ENCODE results near the gene MACROD2.

Gene MACROD2

DNA sequence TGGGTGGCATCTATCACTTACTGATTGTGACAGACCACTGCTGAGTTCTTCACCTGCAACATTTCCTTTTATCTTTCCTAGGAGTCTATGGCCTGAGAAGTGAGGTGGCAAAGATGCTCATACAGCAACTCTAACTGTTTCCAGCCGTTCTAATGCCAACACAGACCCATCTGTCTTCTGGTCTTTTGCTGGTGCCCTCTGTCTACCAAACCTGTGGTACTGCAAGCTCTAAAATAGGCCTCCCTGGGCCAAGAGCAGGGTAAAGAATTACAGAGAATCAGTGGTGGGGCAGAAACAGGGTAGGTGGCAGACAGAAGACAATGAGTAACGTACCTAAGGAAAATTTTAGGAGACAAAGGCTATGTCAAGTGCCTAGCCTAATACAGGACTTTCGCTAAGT is 953.1 kb downstream of the MACROD2 start:
- TF ChIP-seq POLR2AphosphoS5 (IDR thresholded peaks at IDR 0.05; ENCODE audit: low read depth, low read length) (no peak), TAF1 (IDR thresholded peaks at IDR 0.05; ENCODE audit: borderline replicate concordance, insufficient read depth, low read length) (no peak), FOXP2 (optimal IDR thresholded peaks at IDR 0.05; ENCODE audit: borderline replicate concordance, extremely low read depth, extremely low read length, insufficient read depth) (no peak)
- TF ChIP-seq, protein P1, sequence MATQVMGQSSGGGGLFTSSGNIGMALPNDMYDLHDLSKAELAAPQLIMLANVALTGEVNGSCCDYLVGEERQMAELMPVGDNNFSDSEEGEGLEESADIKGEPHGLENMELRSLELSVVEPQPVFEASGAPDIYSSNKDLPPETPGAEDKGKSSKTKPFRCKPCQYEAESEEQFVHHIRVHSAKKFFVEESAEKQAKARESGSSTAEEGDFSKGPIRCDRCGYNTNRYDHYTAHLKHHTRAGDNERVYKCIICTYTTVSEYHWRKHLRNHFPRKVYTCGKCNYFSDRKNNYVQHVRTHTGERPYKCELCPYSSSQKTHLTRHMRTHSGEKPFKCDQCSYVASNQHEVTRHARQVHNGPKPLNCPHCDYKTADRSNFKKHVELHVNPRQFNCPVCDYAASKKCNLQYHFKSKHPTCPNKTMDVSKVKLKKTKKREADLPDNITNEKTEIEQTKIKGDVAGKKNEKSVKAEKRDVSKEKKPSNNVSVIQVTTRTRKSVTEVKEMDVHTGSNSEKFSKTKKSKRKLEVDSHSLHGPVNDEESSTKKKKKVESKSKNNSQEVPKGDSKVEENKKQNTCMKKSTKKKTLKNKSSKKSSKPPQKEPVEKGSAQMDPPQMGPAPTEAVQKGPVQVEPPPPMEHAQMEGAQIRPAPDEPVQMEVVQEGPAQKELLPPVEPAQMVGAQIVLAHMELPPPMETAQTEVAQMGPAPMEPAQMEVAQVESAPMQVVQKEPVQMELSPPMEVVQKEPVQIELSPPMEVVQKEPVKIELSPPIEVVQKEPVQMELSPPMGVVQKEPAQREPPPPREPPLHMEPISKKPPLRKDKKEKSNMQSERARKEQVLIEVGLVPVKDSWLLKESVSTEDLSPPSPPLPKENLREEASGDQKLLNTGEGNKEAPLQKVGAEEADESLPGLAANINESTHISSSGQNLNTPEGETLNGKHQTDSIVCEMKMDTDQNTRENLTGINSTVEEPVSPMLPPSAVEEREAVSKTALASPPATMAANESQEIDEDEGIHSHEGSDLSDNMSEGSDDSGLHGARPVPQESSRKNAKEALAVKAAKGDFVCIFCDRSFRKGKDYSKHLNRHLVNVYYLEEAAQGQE (IDR thresholded peaks at IDR 0.05; ENCODE audit: insufficient read depth in 1 of 2, low read depth in 2 of 2, low read length in 2 of 2) = no peak

- no peak for TF ChIP-seq TAF1 (IDR thresholded peaks at IDR 0.05; ENCODE audit: borderline replicate concordance, insufficient read depth, low read length)
- TF ChIP-seq POLR2AphosphoS5 (IDR thresholded peaks at IDR 0.05; ENCODE audit: low read depth, low read length) = no peak
- no peak for TF ChIP-seq SIN3A (IDR thresholded peaks at IDR 0.05; ENCODE audit: borderline replicate concordance, insufficient read depth, low read length)
- no peak for TF ChIP-seq FOXP2 (optimal IDR thresholded peaks at IDR 0.05; ENCODE audit: borderline replicate concordance, extremely low read depth, extremely low read length, insufficient read depth)
- TF ChIP-seq, protein P1 (IDR thresholded peaks at IDR 0.05; ENCODE audit: insufficient read depth in 1 of 2, low read depth in 2 of 2, low read length in 2 of 2) = no peak
Measured at GRCh38 chr20:14950633-14951032, 955.3 kb downstream of the MACROD2 start.

- TF ChIP-seq, protein P1 (IDR thresholded peaks at IDR 0.05; ENCODE audit: insufficient read depth in 1 of 2, low read depth in 2 of 2, low read length in 2 of 2) = no peak
- TF ChIP-seq FOXP2 (optimal IDR thresholded peaks at IDR 0.05; ENCODE audit: borderline replicate concordance, extremely low read depth, extremely low read length, insufficient read depth) = no peak
- TF ChIP-seq SIN3A (IDR thresholded peaks at IDR 0.05; ENCODE audit: borderline replicate concordance, insufficient read depth, low read length) = no peak
- TF ChIP-seq TAF1 (IDR thresholded peaks at IDR 0.05; ENCODE audit: borderline replicate concordance, insufficient read depth, low read length) = no peak
- no peak for TF ChIP-seq POLR2AphosphoS5 (IDR thresholded peaks at IDR 0.05; ENCODE audit: low read depth, low read length)
Measured at GRCh38 chr20:14951105-14951504, 955.8 kb downstream of the MACROD2 start.

GRCh38 chr20:14951707-14952418 is 956.5 kb downstream of the MACROD2 start:
- TF ChIP-seq TAF1 (IDR thresholded peaks at IDR 0.05; ENCODE audit: borderline replicate concordance, insufficient read depth, low read length) = no peak
- TF ChIP-seq POLR2AphosphoS5 (IDR thresholded peaks at IDR 0.05; ENCODE audit: low read depth, low read length) = no peak
- no peak for TF ChIP-seq FOXP2 (optimal IDR thresholded peaks at IDR 0.05; ENCODE audit: borderline replicate concordance, extremely low read depth, extremely low read length, insufficient read depth)
- TF ChIP-seq, protein P1 (IDR thresholded peaks at IDR 0.05; ENCODE audit: insufficient read depth in 1 of 2, low read depth in 2 of 2, low read length in 2 of 2) = no peak
- no peak for TF ChIP-seq SIN3A (IDR thresholded peaks at IDR 0.05; ENCODE audit: borderline replicate concordance, insufficient read depth, low read length)
